GM20000 (cell line): ENCODE measurements around the gene RNF31.

ENCODE experiments used
- DNase-seq: peaks from one replicate; pipeline ENCODE4 v3.0.0; 2012; ENCODE audit warnings: low spot score
- CTCF ChIP-seq: IDR thresholded peaks from 2 replicates; pipeline ENCODE4 v1.5.1; 2012; ENCODE audit warnings: mild to moderate bottlenecking, control low read depth; ENCODE audit errors: extremely low read depth, missing control alignments

RNF31 gene

GRCh38 chr14:24167469-24168114 lies 20.3 kb downstream of the RNF31 start:
- DNase-seq, result no peak
- no peak for TF ChIP-seq CTCF

DNA sequence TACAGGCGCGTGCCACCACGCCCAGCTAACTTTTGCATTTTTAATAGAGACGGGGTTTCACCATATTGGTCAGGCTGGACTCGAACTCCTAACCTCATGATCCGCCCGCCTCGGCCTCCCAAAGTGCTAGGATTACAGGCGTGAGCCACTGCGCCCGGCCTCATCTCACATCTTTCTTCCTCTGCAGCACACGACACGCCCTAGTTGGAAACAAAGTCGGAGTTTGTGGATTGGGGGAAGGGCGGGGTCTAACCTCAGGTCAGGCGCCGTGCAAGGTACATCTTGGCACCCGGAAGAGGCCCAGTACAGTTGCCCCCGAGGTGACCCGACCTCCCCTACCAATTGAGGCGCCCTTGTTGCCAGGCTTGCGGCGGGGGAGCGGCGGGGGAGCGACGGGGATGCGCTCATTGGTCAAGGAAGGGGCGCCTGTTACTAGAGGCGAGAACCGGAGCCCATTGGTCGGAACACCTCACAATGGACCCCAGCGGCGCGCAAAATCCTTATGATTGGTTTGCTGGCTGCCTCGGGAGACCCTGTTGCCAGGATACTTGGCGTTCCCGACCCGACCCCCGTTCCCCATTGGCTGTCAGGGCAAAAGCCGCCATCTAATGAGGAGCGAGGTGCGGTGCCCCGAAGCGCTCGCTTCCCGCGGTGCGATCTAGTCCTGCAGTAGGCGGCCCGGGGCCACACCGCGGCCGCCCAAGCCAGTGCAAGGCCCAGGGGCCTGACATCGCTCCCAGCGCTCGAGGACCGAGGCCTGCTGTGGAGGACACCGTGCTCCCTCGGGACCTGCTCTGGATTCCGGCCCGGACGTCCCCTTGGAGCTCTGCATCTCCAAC lies 24.3 kb downstream of the RNF31 start, which contains the start of gene REC8:
Gene REC8 (plus strand): TSS at position 659 of the 839 bp plus-strand sequence. CDS start 473 bp downstream, outside the sequence.
- DNase-seq, result peak; percentile 94
- no peak for TF ChIP-seq CTCF

DNA sequence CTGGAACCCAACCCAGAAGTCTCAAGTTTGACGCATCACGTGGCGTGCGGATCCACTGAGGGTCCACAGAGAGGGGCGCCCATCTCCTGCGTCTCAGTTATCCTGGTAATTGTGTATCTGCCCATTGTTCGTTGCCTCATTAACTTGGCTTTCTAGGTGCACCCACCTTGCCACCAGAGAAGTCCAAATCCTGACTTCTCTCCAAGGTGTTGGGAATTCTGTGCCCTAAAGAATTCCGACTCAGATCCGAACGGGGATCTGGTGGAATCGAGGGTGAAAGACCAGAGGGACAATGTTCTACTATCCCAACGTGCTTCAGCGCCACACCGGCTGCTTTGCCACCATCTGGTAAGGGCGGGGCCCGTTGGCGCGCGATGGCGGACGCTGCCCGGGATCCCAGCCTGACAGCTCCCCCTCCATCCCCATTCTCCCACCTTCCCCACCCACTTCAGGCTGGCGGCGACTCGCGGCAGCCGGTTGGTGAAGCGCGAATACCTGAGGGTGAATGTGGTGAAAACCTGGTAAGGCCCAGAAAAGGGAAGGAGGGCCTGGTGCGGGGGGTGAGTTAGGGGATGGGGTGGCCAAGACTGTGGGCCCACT lies 25.1 kb downstream of the RNF31 start:
- no peak for DNase-seq
- TF ChIP-seq CTCF, result no peak

GRCh38 chr14:24172871-24173281 lies 25.6 kb downstream of the RNF31 start:
- no peak for DNase-seq
- no peak for TF ChIP-seq CTCF

GRCh38 chr14:24176599-24176998 lies 29.3 kb downstream of the RNF31 start:
- DNase-seq, result no peak
- TF ChIP-seq CTCF, result no peak

GRCh38 chr14:24177041-24177825 lies 29.9 kb downstream of the RNF31 start:
- no peak for DNase-seq
- TF ChIP-seq CTCF, result no peak

GRCh38 chr14:24177891-24178290 lies 30.6 kb downstream of the RNF31 start:
- TF ChIP-seq CTCF, result no peak
- DNase-seq, result no peak
